Activated CD4-positive, alpha-beta T cell treated with anti-CD3 and anti-CD28 coated beads for 36 hours (primary cell): ENCODE results near the gene NEU4. TPM values are rescaled to one million over a fixed set of nuclear protein-coding genes. Genes with fewer than 3 reads are reported as not detected.

ENCODE experiments used
- ATAC-seq: fragments of 200-7000 bp; cut with Tn5 transposase; one replicate; pipeline ENCODE4 v1.10.0; 2021; ENCODE audit warnings: mild to moderate bottlenecking, moderate library complexity
- CTCF ChIA-PET: fragments of 350-600 bp; sonication (Branson Sonifier 250); formaldehyde crosslinking; loops from one replicate; lab custom pipeline; 2021; ENCODE audit warnings: antibody characterized with exemption; lab: Charles Lee
- POLR2A ChIA-PET: fragments of 350-600 bp; sonication (Branson Sonifier 250); formaldehyde crosslinking; loops from one replicate; lab custom pipeline; 2021; ENCODE audit warnings: antibody characterized with exemption, inconsistent platforms; lab: Charles Lee
- DNase-seq: peaks from one replicate; pipeline ENCODE4 v3.0.0-alpha.2; 2020
- H3K27ac Mint-ChIP-seq: one replicate; pipeline ENCODE4 v1.8.0; 2021; ENCODE audit warnings: mixed read lengths
- H3K27me3 Mint-ChIP-seq: one replicate; pipeline ENCODE4 v1.8.0; 2021; ENCODE audit warnings: mixed read lengths
- H3K36me3 Mint-ChIP-seq: one replicate; pipeline ENCODE4 v1.8.0; 2021; ENCODE audit warnings: low read depth, mixed read lengths
- H3K4me1 Mint-ChIP-seq: one replicate; pipeline ENCODE4 v1.8.0; 2021; ENCODE audit warnings: mixed read lengths
- H3K4me3 Mint-ChIP-seq: one replicate; pipeline ENCODE4 v1.8.0; 2021; ENCODE audit warnings: mild to moderate bottlenecking, moderate library complexity, mixed read lengths
- H3K9me3 Mint-ChIP-seq: one replicate; pipeline ENCODE4 v1.8.0; 2021; ENCODE audit warnings: low read depth, mixed read lengths
- intact Hi-C, 2 experiments: fragments of 100-400 bp; cut with DNase I in 1 of 2; cut with micrococcal nuclease in 1 of 2; formaldehyde crosslinking; loops; one replicate each; pipeline versions ENCODE4 v1.14.2 to v1.15.1; 2022 to 2024; cut with DNase I, micrococcal nuclease
- total RNA-seq, 2 experiments: library from RNA; stranded (reverse); gene quantifications; one replicate each; pipeline ENCODE4 v1.2.3, GENCODE V29; 2021

The NEU4 gene
- total RNA-seq, 2 experiments from 2014 or later = 0.76 to 0.89 TPM

GRCh38 chr2:241865957-241866789 lies 57.2 kb downstream of the NEU4 start:
- H3K27ac Mint-ChIP-seq = no peak overlapping the region
- intact Hi-C loops = no loop called here

More at GRCh38 chr2:241865957-241866789, 57.2 kb downstream of the NEU4 start:
- peaks cover 10% of the 10 kb centered on the region for H3K36me3 Mint-ChIP-seq
- peak; percentile 70 for DNase-seq
- H3K4me3 Mint-ChIP-seq = no peak overlapping the region
- ATAC-seq = no peak
- ChIA-PET POLR2A (interaction anchor here (0.6 to 2.7 kb wide), 3 partner anchors 20 to 81 kb away, joined by 3 to 13 read pairs (median 3); no protein-coding TSS in a partner anchor), CTCF (interaction anchor here (0.6 to 3.7 kb wide), 3 partner anchors 14 to 180 kb away, joined by 3 to 33 read pairs (median 3); partner anchors contain the start of gene DTYMK)
- H3K4me1 Mint-ChIP-seq = peaks cover 80% of the 10 kb centered on the region
- peaks cover 12% of the 10 kb centered on the region for H3K9me3 Mint-ChIP-seq
- peaks cover 24% of the 10 kb centered on the region for H3K27me3 Mint-ChIP-seq

Other genes starting within 250 kb of the NEU4 start
- 10 to 100 TPM; 42.5 to 54.1 TPM for gene THAP4, start 172.0 kb upstream of the NEU4 start, total RNA-seq
- gene ATG4B, start 171.5 kb upstream of the NEU4 start, total RNA-seq = 10 to 100 TPM; 71.8 to 80.1 TPM
- 10 to 100 TPM; 79.8 to 93.1 TPM for gene DTYMK, start 122.4 kb upstream of the NEU4 start, total RNA-seq
- 10 to 100 TPM; 38.4 to 39.7 TPM for gene ING5, start 107.2 kb upstream of the NEU4 start, total RNA-seq
- gene D2HGDH, start 74.6 kb upstream of the NEU4 start, total RNA-seq = 10 to 100 TPM; 18.2 to 34.1 TPM
- gene GAL3ST2, start 32.4 kb upstream of the NEU4 start, total RNA-seq = 1 to 10 TPM in 1 of 2 experiments, under 1 TPM in 1; 0.94 to 1.0 TPM
- gene PDCD1, start 49.7 kb downstream of the NEU4 start, total RNA-seq = 10 to 100 TPM; 33.2 to 37.2 TPM
- gene RTP5, start 60.5 kb downstream of the NEU4 start, total RNA-seq = under 1 TPM in 1 of 2 experiments, not detected in 1; 0.07 TPM